WI38 (cell line): ENCODE results near the gene ZC3H18.
A peak's percentile ranks its signal among the peaks of the same experiment; 100 is the strongest.

Source experiments
- H3K4me3 ChIP-seq: 2 replicates; pipeline ENCODE4 v1.5.1; 2011; ENCODE audit warnings: low read depth, mild to moderate bottlenecking, control low read depth, low read length
- CTCF ChIP-seq: IDR thresholded peaks from 2 replicates; pipeline ENCODE4 v1.5.1; 2012; ENCODE audit warnings: low read depth, mild to moderate bottlenecking, control low read depth, low read length

ZC3H18 gene

DNA sequence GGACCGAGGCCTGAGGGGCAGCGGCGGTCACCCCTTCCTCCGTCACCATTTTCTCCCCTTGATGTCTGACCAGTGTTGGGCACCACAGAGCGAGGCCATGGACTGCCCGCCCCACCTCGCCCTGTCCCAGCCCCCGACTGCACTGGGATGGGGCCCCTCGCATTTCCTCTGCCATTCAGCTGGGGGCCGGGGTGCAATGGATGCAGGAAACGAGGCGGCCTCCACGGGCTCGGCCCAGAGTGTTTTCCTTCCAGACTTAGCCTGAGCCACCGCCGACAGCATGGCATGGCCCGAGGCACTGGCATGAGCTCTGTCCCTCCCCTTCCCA lies 44.6 kb upstream of the ZC3H18 start:
- TF ChIP-seq CTCF, result no peak
- H3K4me3 ChIP-seq, result no peak overlapping the region

DNA sequence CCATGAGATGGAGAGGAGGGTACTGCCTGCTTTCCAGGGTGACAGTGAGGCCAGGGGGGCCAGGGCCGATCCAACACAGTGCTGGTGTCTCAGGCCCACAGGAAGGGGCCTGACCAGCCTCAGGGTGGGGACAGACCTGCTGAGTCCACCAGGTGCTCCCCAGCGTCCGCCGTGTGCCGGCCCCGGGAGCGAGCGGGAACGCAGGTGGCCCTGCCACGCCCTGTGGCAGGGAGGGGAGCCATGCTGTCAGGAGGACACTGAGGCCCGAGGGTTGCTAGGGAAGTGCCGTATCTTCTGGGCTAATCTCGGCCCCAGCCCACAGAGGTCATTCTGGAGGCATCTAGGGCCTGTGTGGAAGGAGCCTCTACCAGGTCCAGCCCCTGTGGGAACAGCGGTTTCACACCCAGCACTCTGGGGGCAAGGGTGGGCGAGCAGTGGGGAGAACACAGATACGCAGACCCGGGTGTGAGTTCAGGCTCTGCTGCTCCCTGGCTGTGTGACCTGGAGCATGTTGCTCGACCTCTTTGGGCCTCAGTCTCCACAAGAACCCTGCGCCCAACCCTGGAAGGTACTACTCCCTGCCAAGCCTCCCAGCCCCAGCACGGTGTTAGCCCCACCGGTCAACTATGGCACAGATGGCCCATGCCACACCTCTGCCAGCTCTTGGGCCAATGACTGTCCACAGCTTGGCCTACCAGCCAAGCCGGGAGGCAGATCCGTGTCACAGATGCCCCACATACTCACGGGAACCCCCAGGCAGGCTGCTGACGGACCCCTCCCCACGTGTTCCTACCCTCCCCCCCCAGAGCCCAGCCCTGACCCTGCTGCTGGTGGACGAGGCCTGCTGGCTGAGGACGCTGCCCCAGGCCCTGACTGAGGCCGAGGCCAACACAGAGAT lies 43.9 kb upstream of the ZC3H18 start:
- no peak for TF ChIP-seq CTCF
- H3K4me3 ChIP-seq, result no peak overlapping the region

- no peak overlapping the region for H3K4me3 ChIP-seq
- no peak for TF ChIP-seq CTCF
Observed at GRCh38 chr16:88526906-88527185, 43.4 kb upstream of the ZC3H18 start.

- H3K4me3 ChIP-seq, result no peak overlapping the region
- peak; percentile 83 for TF ChIP-seq CTCF
Observed at GRCh38 chr16:88527186-88527936, 42.8 kb upstream of the ZC3H18 start.

GRCh38 chr16:88527937-88528743 lies 42.1 kb upstream of the ZC3H18 start:
- no peak overlapping the region for H3K4me3 ChIP-seq
- TF ChIP-seq CTCF, result no peak

DNA sequence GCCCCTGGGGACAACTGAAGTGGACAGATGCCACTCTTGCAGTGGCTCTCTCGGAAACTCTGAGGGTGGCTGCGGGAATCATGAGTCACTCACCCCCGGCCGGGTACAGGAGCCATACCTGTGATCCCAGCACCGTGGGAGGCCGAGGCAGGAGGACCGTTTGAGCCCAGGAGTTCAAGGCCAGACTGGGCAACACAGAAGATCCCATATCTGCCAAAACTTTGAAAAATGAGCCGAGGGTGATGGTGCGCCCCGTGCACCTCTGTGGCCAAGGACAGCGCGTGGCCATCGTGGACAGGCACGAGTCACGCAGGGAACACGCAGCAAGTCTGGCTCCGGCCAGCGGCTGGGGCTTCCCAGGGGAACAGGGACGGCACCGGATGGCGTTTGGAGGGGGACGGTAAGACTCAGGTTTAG lies 41.3 kb upstream of the ZC3H18 start:
- TF ChIP-seq CTCF, result no peak
- H3K4me3 ChIP-seq, result no peak overlapping the region
